Uterus (tissue), 2 donors: ENCODE measurements around the gene RAB15.

ENCODE experiments used
- POLR2A ChIP-seq, 2 donors: fragments of 450-650 bp; IDR thresholded peaks; one replicate each; pipeline ENCODE4 v1.6.1; 2016; ENCODE audit warnings: antibody characterized with exemption in 2 of 2, mild to moderate bottlenecking in 1 of 2, moderate library complexity in 1 of 2
- TF ChIP-seq, protein P1 (sequence below), 4 experiments: fragments of 200-600 bp in 2 of 4; fragments of 450-650 bp in 2 of 4; sonication (generic) in 2 of 4; IDR thresholded peaks; one replicate each; pipeline ENCODE4 v1.5.1; 2016 to 2019; ENCODE audit warnings: antibody characterized with exemption in 4 of 4, mild to moderate bottlenecking in 2 of 4, moderate library complexity in 1 of 4

DNA sequence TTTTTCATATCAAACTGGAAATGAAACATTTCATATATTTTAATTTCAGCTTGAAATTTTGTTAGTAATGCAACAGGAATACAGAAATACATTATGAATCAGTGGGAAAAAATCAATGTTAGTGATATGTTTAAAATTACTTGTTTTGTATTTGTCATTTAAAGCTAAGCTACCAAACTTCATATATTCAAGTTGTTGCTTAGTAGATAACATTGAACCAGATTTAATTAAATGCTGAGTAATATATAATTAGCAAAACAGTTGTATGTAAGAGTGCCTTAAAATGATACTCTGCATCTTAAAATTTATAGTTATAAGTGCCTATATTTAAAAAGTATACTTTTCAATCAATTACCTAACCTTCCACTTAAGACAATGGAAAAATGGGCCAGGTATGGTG is 52.9 kb downstream of the RAB15 start:
- TF ChIP-seq, protein P1, sequence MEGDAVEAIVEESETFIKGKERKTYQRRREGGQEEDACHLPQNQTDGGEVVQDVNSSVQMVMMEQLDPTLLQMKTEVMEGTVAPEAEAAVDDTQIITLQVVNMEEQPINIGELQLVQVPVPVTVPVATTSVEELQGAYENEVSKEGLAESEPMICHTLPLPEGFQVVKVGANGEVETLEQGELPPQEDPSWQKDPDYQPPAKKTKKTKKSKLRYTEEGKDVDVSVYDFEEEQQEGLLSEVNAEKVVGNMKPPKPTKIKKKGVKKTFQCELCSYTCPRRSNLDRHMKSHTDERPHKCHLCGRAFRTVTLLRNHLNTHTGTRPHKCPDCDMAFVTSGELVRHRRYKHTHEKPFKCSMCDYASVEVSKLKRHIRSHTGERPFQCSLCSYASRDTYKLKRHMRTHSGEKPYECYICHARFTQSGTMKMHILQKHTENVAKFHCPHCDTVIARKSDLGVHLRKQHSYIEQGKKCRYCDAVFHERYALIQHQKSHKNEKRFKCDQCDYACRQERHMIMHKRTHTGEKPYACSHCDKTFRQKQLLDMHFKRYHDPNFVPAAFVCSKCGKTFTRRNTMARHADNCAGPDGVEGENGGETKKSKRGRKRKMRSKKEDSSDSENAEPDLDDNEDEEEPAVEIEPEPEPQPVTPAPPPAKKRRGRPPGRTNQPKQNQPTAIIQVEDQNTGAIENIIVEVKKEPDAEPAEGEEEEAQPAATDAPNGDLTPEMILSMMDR (IDR thresholded peaks at IDR 0.05): no peak
- no peak for TF ChIP-seq POLR2A (IDR thresholded peaks at IDR 0.05)
